IMR-90 (cell line): ENCODE results near the gene EGFR. TPM values are rescaled to one million over a fixed set of nuclear protein-coding genes. Genes with fewer than 3 reads are reported as not detected.

ENCODE experiments used
- ATAC-seq: fragments of 200-7000 bp; cut with Tn5 transposase; 2 replicates; pipeline ENCODE4 v1.9.1; 2020; ENCODE audit warnings: low read depth, mild to moderate bottlenecking, moderate library complexity
- BruUV-seq: library from RNA; stranded (reverse); fragments of 400-500 nt; replicated peaks from 2 replicates; lab custom pipeline; 2021; lab: Mats Ljungman, UMichigan
- CTCF ChIA-PET: fragments of 300-600 bp; formaldehyde crosslinking; extraction: SDS; loops from one replicate; lab custom pipeline; 2021; ENCODE audit warnings: antibody characterized with exemption; lab: Yijun Ruan, JAX
- POLR2A ChIA-PET: fragments of 300-600 bp; sonication (Branson Sonifier 250); formaldehyde crosslinking; loops from one replicate; lab custom pipeline; 2022; ENCODE audit warnings: antibody characterized with exemption; ENCODE audit not compliant: unreplicated experiment; lab: Charles Lee
- DNase-seq: peaks from one replicate; pipeline ENCODE4 v3.0.0; 2013
- H2AFZ ChIP-seq: replicated peaks from 2 replicates; pipeline ENCODE3; 2013; ENCODE audit warnings: low read length, mild to moderate bottlenecking; ENCODE audit not compliant: poor library complexity
- H2AK5ac ChIP-seq: 2 replicates; pipeline ENCODE4 v1.6.1; 2013; ENCODE audit warnings: low read depth, low read length, inconsistent platforms
- H2AK9ac ChIP-seq: replicated peaks from 2 replicates; pipeline ENCODE3; 2013; ENCODE audit warnings: mild to moderate bottlenecking, low read depth, low read length, moderate library complexity; ENCODE audit not compliant: poor library complexity
- H2BK120ac ChIP-seq: 2 replicates; pipeline ENCODE4 v1.6.1; 2013; ENCODE audit warnings: low read depth, low read length, inconsistent platforms
- H2BK15ac ChIP-seq: 3 replicates; pipeline ENCODE4 v1.6.1; 2013; ENCODE audit warnings: low read depth, low read length, inconsistent platforms
- H2BK20ac ChIP-seq: 2 replicates; pipeline ENCODE4 v1.6.1; 2013; ENCODE audit warnings: low read depth, mild to moderate bottlenecking, inconsistent platforms, low read length, moderate library complexity
- H2BK5ac ChIP-seq: 2 replicates; pipeline ENCODE4 v1.6.1; 2013; ENCODE audit warnings: mild to moderate bottlenecking, low read depth, low read length, inconsistent platforms; ENCODE audit not compliant: poor library complexity, severe bottlenecking
- H3K14ac ChIP-seq: replicated peaks from 2 replicates; pipeline ENCODE4 v1.6.1; 2013; ENCODE audit warnings: low read depth, low read length, inconsistent platforms
- H3K18ac ChIP-seq: 2 replicates; pipeline ENCODE4 v1.6.1; 2013; ENCODE audit warnings: low read depth, low read length, control low read depth
- H3K23ac ChIP-seq: 2 replicates; pipeline ENCODE4 v1.6.1; 2013; ENCODE audit warnings: low read depth, low read length, inconsistent platforms
- H3K27ac ChIP-seq: 2 replicates; pipeline ENCODE4 v1.5.1; 2013; ENCODE audit warnings: mild to moderate bottlenecking, control low read depth, low read length; ENCODE audit not compliant: insufficient read depth
- H3K27me3 ChIP-seq: 2 replicates; pipeline ENCODE4 v1.6.1; 2013; ENCODE audit warnings: low read length; ENCODE audit not compliant: control insufficient read depth, insufficient read depth
- H3K36me3 ChIP-seq: 2 replicates; pipeline ENCODE4 v1.6.1; 2013; ENCODE audit warnings: low read length, mixed read lengths; ENCODE audit not compliant: control insufficient read depth, insufficient read depth
- H3K4ac ChIP-seq: 2 replicates; pipeline ENCODE4 v1.6.1; 2013; ENCODE audit warnings: low read depth, low read length, inconsistent platforms
- H3K4me1 ChIP-seq: 2 replicates; pipeline ENCODE4 v1.6.1; 2013; ENCODE audit warnings: low read length, mixed read lengths; ENCODE audit not compliant: control insufficient read depth, insufficient read depth
- H3K4me2 ChIP-seq: 2 replicates; pipeline ENCODE4 v1.6.1; 2013; ENCODE audit warnings: low read depth, mild to moderate bottlenecking, control low read depth, low read length, moderate library complexity
- H3K4me3 ChIP-seq: 2 replicates; pipeline ENCODE4 v1.5.1; 2013; ENCODE audit warnings: low read depth, mild to moderate bottlenecking, control low read depth, low read length, moderate library complexity; ENCODE audit not compliant: insufficient read depth
- H3K56ac ChIP-seq: 2 replicates; pipeline ENCODE4 v1.6.1; 2013; ENCODE audit warnings: low read length, inconsistent platforms; ENCODE audit not compliant: insufficient read depth; ENCODE audit errors: extremely low read depth
- H3K79me1 ChIP-seq, 2 experiments: 2 replicates each; pipeline ENCODE4 v1.6.1; 2013; ENCODE audit warnings: low read length in 2 of 2, inconsistent platforms in 1 of 2, low read depth in 1 of 2
- H3K9ac ChIP-seq: 2 replicates; pipeline ENCODE4 v1.6.1; 2013; ENCODE audit warnings: low read depth, low read length, control low read depth
- H3K9me1 ChIP-seq: 2 replicates; pipeline ENCODE4 v1.6.1; 2013; ENCODE audit warnings: low read length, inconsistent platforms; ENCODE audit not compliant: insufficient read depth
- H3K9me3 ChIP-seq: 2 replicates; pipeline ENCODE4 v1.6.1; 2013; ENCODE audit warnings: low read length; ENCODE audit not compliant: control insufficient read depth, insufficient read depth
- H4K20me1 ChIP-seq: 2 replicates; pipeline ENCODE4 v1.6.1; 2013; ENCODE audit warnings: low read length, inconsistent platforms; ENCODE audit not compliant: insufficient read depth
- H4K5ac ChIP-seq: 2 replicates; pipeline ENCODE4 v1.6.1; 2013; ENCODE audit warnings: mild to moderate bottlenecking, low read depth, low read length, control low read depth
- H4K8ac ChIP-seq, 2 experiments: 2 replicates each; pipeline ENCODE4 v1.6.1; 2013; ENCODE audit warnings: low read depth in 2 of 2, low read length in 2 of 2, control low read depth in 1 of 2, inconsistent platforms in 1 of 2
- H4K91ac ChIP-seq: 2 replicates; pipeline ENCODE4 v1.6.1; 2013; ENCODE audit warnings: low read depth, low read length, inconsistent platforms; ENCODE audit not compliant: insufficient read depth
- CHD1 ChIP-seq: IDR thresholded peaks from 2 replicates; pipeline ENCODE4 v1.6.1; 2012; ENCODE audit warnings: low read depth, low read length, improper control_type of control experiment
- FOS ChIP-seq: fragments of 150-350 bp; IDR thresholded peaks from 2 replicates; pipeline ENCODE4 v1.6.1; 2016; ENCODE audit warnings: low read depth, low read length
- MAFK ChIP-seq: IDR thresholded peaks from 2 replicates; pipeline ENCODE4 v1.6.1; 2012; ENCODE audit warnings: low read depth, low read length, improper control_type of control experiment
- NFE2L2 ChIP-seq: fragments of 150-350 bp; IDR thresholded peaks from 2 replicates; pipeline ENCODE4 v1.6.1; 2016; ENCODE audit warnings: low read depth, mild to moderate bottlenecking, low read length
- RCOR1 ChIP-seq: IDR thresholded peaks from 2 replicates; pipeline ENCODE4 v1.6.1; 2012; ENCODE audit warnings: mild to moderate bottlenecking, low read length, improper control_type of control experiment; ENCODE audit not compliant: insufficient replicate concordance
- RFX5 ChIP-seq: IDR thresholded peaks from 2 replicates; pipeline ENCODE4 v1.8.0; 2012; ENCODE audit warnings: low read depth, mild to moderate bottlenecking, low read length, moderate library complexity
- dilution Hi-C: fragments of 300-500 bp; cut with HindIII; formaldehyde crosslinking; loops from one replicate; pipeline ENCODE4 v1.14.3; 2018; ENCODE audit warnings: low sequenced_read_pairs; ENCODE audit not compliant: unreplicated experiment
- in situ Hi-C: fragments of 300-500 bp; cut with MboI; formaldehyde crosslinking; loops from 3 replicates; pipeline ENCODE4 v1.14.3; 2019; ENCODE audit warnings: low sequenced_read_pairs, inconsistent platforms, mixed read lengths
- intact Hi-C: fragments of 100-400 bp; cut with micrococcal nuclease; formaldehyde crosslinking; loops from 2 replicates; pipeline ENCODE4 v1.10.0; 2022
- polyA plus RNA-seq, 3 experiments: library from polyadenylated mRNA; depleted of rRNA; stranded (reverse); fragments of >200 nt; gene quantifications; 2 replicates each; pipeline ENCODE4 v1.2.3, GENCODE V29; 2012; ENCODE audit warnings: low replicate concordance in 1 of 3
- total RNA-seq: library from RNA; depleted of rRNA; stranded (reverse); fragments of >200 nt; gene quantifications from 2 replicates; pipeline ENCODE4 v1.2.3, GENCODE V29; 2012

The EGFR gene
- total and polyA plus RNA-seq, 2 of the 4 experiments (the other 2 are of a cell fraction): 36.9 to 60.4 TPM

- Histone ChIP-seq H3K18ac (no peak overlapping the region), H3K4ac (0 out of 2 replicates have a peak overlapping the region, but pooled peaks have one; percentile 15), H2AFZ (no peak overlapping the region), H3K9me1 (peaks cover 3% of the 10 kb centered on the region; the same call in 1 of the 2 replicates), H3K23ac (no peak overlapping the region), H2BK20ac (no peak overlapping the region), H3K27ac (no peak overlapping the region), H3K9me3 (no peaks in the 10 kb centered on the region), H3K79me1 (peaks cover 0 to 6% of the 10 kb centered on the region in 2 experiments; a peak in 1 of 4 replicates), H2AK9ac (peak overlapping the region; percentile 57), H2BK120ac (0 out of 2 replicates have a peak overlapping the region, but pooled peaks have one; percentile 5), H3K27me3 (no peaks in the 10 kb centered on the region; the same call in 1 of the 2 replicates), H2BK5ac (no peak overlapping the region), H3K4me3 (no peak overlapping the region), H2AK5ac (no peak overlapping the region), H3K4me1 (peaks cover 9% of the 10 kb centered on the region), H3K9ac (no peak overlapping the region), H3K4me2 (no peak overlapping the region), H4K8ac (no peak overlapping the region), H3K14ac (no peak overlapping the region), H4K20me1 (no peaks in the 10 kb centered on the region), H4K5ac (no peak overlapping the region), H3K36me3 (no peaks in the 10 kb centered on the region), H2BK15ac (no peak overlapping the region), H4K91ac (no peak overlapping the region), H3K56ac (no peak overlapping the region)
- ATAC-seq: no peak
- ChIA-PET POLR2A (interaction anchor here (0.6 kb wide), 1 partner anchor 372 kb away, joined by 3 read pairs; no protein-coding TSS in a partner anchor), CTCF (interaction anchor here (0.6 to 1.3 kb wide), 4 partner anchors 21 to 479 kb away, joined by 3 to 6 read pairs (median 3); no protein-coding TSS in a partner anchor)
- dilution Hi-C loops: no loop called here
- TF ChIP-seq MAFK: no peak
- no peak for TF ChIP-seq CHD1
- TF ChIP-seq NFE2L2: no peak
- TF ChIP-seq RFX5: no peak
- no peak for TF ChIP-seq FOS
- TF ChIP-seq RCOR1: no peak
- in situ Hi-C loops: loop anchor here (5.0 to 10.0 kb wide), 2 partner anchors 228 to 480 kb away; no protein-coding TSS in a partner anchor
- BruUV-seq: no TSS peak
- DNase-seq: no peak
- intact Hi-C loops: loop anchor here (5.0 kb wide), 1 partner anchor 60 kb away; no protein-coding TSS in a partner anchor
These were observed 233.6 kb downstream of the EGFR start for GRCh38 chr7:55252386-55252785.
